GM12891 (cell line): ENCODE measurements around the gene CFD.

Experiments used
- DNase-seq: peaks from one replicate; pipeline ENCODE4 v3.0.0; 2011; ENCODE audit warnings: low spot score; ENCODE audit not compliant: insufficient read length
- FAIRE-seq: peaks from 2 replicates; lab custom pipeline; 2011; peaks lifted over from hg19 to GRCh38; lab: Jason Lieb, UNC
- PAX5 ChIP-seq: IDR thresholded peaks from 2 replicates; pipeline ENCODE4 v1.6.1; 2011; ENCODE audit warnings: low read length, moderate library complexity, mild to moderate bottlenecking; ENCODE audit not compliant: insufficient read depth, severe bottlenecking
- POLR2A ChIP-seq: IDR thresholded peaks from 2 replicates; pipeline ENCODE4 v1.6.1; 2011; ENCODE audit warnings: low read depth, low read length, control low read depth
- POLR2AphosphoS5 ChIP-seq: IDR thresholded peaks from 2 replicates; pipeline ENCODE4 v1.6.1; 2011; ENCODE audit warnings: low read depth, low read length, control low read depth
- POU2F2 ChIP-seq: IDR thresholded peaks from 2 replicates; pipeline ENCODE4 v1.6.1; 2011; ENCODE audit warnings: low read depth, mild to moderate bottlenecking, control low read depth, low read length, moderate library complexity
- SPI1 ChIP-seq: IDR thresholded peaks from 2 replicates; pipeline ENCODE4 v1.6.1; 2011; ENCODE audit warnings: low read depth, low read length, control low read depth
- TAF1 ChIP-seq: IDR thresholded peaks from 2 replicates; pipeline ENCODE4 v1.6.1; 2011; ENCODE audit warnings: low read depth, low read length, control low read depth

The CFD gene

GRCh38 chr19:911197-912033 lies 52.0 kb downstream of the CFD start:
- no peak for TF ChIP-seq POU2F2
- TF ChIP-seq TAF1: no peak
- no peak for TF ChIP-seq SPI1
- TF ChIP-seq POLR2AphosphoS5: no peak
- TF ChIP-seq POLR2A: no peak
- TF ChIP-seq PAX5: no peak
- DNase-seq (no peak), FAIRE-seq (no peak)

GRCh38 chr19:912181-913079 lies 53.0 kb downstream of the CFD start:
- FAIRE-seq (no peak), DNase-seq (no peak)
- TF ChIP-seq POLR2AphosphoS5 (no peak), POU2F2 (no peak), POLR2A (no peak), PAX5 (no peak), SPI1 (no peak), TAF1 (no peak)
